Measurements from ENCODE around the gene CBX2. TPM values are rescaled to one million over a fixed set of nuclear protein-coding genes. Genes with fewer than 3 reads are reported as not detected.

The CBX2 gene
- total RNA-seq, 1 experiment from 2014 or later = 28.3 TPM

DNA sequence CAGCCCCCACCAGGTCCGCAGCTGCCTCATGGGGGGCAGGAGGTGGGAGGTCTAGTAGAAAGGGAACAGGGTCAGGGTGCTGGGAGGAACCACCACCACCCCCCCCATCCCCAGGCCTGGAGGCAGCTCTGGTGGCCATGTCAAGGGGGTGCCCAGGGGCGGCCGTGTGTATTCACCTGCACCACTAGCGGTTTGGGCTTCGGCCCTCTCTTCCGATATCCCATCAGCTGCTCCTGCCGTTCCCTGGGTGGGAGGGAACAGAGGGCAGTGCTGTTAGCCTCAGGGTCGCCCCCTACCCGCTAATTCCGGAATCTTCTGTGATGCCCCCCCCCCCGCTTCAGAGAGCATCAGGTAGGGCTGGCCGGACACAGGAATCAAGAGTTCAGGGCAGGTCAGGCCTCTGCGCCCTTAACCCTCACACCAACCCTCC lies 57.5 kb downstream of the CBX2 start:
- ATAC-seq (no peak), DNase-seq (ENCODE audit: low read depth, low spot score) (no peak)
- BruUV-seq (replicated peaks) = no TSS peak
- no peak overlapping the region for H3K4me3 ChIP-seq (replicated peaks in 1 of 2; ENCODE audit: low read depth in 1 of 2, low read length in 2 of 2)
- peak overlapping the region; percentile 94; the same call in 1 of the 2 replicates for H3K4me2 ChIP-seq (ENCODE audit: low read length)
- peaks cover 9 to 18% of the 10 kb centered on the region in 2 experiments; a peak in 2 of 4 replicates for H3K36me3 ChIP-seq (ENCODE audit: control insufficient read depth in 1 of 2, insufficient read depth in 2 of 2, low read length in 2 of 2)
- TF ChIP-seq, protein P1, sequence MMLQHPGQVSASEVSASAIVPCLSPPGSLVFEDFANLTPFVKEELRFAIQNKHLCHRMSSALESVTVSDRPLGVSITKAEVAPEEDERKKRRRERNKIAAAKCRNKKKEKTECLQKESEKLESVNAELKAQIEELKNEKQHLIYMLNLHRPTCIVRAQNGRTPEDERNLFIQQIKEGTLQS (IDR thresholded peaks at IDR 0.05) = no peak
- TF ChIP-seq TCF7L2 (IDR thresholded peaks at IDR 0.05; ENCODE audit: borderline replicate concordance, extremely low read depth, insufficient read depth, insufficient read length) (no peak), FOSL1 (IDR thresholded peaks at IDR 0.05; ENCODE audit: low read depth) (no peak), SP1 (IDR thresholded peaks at IDR 0.05; ENCODE audit: low read depth) (no peak), ZNF274 (IDR thresholded peaks at IDR 0.05; ENCODE audit: low read depth, low read length) (no peak), RAD21 (IDR thresholded peaks at IDR 0.05; ENCODE audit: low read depth) (no peak), CEBPB (IDR thresholded peaks at IDR 0.05; ENCODE audit: low read depth) (no peak), ELF1 (IDR thresholded peaks at IDR 0.05; ENCODE audit: borderline replicate concordance, low read depth) (no peak), POLR2A (IDR thresholded peaks at IDR 0.05; ENCODE audit: borderline replicate concordance, extremely low read depth, insufficient read depth, insufficient read length) (no peak), SRF (IDR thresholded peaks at IDR 0.05; ENCODE audit: low read depth) (no peak), ZFX (IDR thresholded peaks at IDR 0.05) (no peak), EGR1 (IDR thresholded peaks at IDR 0.05; ENCODE audit: low read depth) (no peak), EZH2phosphoT487 (IDR thresholded peaks at IDR 0.05; ENCODE audit: borderline replicate concordance) (no peak), SIN3A (IDR thresholded peaks at IDR 0.05; ENCODE audit: low read depth) (no peak), JUND (IDR thresholded peaks at IDR 0.05) (no peak), EZH2 (IDR thresholded peaks at IDR 0.05) (no peak)
- TF ChIP-seq, protein P2, sequence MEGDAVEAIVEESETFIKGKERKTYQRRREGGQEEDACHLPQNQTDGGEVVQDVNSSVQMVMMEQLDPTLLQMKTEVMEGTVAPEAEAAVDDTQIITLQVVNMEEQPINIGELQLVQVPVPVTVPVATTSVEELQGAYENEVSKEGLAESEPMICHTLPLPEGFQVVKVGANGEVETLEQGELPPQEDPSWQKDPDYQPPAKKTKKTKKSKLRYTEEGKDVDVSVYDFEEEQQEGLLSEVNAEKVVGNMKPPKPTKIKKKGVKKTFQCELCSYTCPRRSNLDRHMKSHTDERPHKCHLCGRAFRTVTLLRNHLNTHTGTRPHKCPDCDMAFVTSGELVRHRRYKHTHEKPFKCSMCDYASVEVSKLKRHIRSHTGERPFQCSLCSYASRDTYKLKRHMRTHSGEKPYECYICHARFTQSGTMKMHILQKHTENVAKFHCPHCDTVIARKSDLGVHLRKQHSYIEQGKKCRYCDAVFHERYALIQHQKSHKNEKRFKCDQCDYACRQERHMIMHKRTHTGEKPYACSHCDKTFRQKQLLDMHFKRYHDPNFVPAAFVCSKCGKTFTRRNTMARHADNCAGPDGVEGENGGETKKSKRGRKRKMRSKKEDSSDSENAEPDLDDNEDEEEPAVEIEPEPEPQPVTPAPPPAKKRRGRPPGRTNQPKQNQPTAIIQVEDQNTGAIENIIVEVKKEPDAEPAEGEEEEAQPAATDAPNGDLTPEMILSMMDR (IDR thresholded peaks at IDR 0.05 in 2 of 3, conservative IDR thresholded peaks at IDR 0.05 in 1 of 3; ENCODE audit: borderline replicate concordance in 1 of 3, insufficient read depth in 1 of 3, low read depth in 2 of 3, low read length in 2 of 3) = no peak
- TF ChIP-seq, protein P3, sequence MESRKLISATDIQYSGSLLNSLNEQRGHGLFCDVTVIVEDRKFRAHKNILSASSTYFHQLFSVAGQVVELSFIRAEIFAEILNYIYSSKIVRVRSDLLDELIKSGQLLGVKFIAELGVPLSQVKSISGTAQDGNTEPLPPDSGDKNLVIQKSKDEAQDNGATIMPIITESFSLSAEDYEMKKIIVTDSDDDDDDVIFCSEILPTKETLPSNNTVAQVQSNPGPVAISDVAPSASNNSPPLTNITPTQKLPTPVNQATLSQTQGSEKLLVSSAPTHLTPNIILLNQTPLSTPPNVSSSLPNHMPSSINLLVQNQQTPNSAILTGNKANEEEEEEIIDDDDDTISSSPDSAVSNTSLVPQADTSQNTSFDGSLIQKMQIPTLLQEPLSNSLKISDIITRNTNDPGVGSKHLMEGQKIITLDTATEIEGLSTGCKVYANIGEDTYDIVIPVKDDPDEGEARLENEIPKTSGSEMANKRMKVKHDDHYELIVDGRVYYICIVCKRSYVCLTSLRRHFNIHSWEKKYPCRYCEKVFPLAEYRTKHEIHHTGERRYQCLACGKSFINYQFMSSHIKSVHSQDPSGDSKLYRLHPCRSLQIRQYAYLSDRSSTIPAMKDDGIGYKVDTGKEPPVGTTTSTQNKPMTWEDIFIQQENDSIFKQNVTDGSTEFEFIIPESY (IDR thresholded peaks at IDR 0.05; ENCODE audit: extremely low read depth, insufficient replicate concordance, low read length) = no peak
- TF ChIP-seq, protein P4, sequence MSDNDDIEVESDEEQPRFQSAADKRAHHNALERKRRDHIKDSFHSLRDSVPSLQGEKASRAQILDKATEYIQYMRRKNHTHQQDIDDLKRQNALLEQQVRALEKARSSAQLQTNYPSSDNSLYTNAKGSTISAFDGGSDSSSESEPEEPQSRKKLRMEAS (IDR thresholded peaks at IDR 0.05) = no peak
- TF ChIP-seq, protein P5, sequence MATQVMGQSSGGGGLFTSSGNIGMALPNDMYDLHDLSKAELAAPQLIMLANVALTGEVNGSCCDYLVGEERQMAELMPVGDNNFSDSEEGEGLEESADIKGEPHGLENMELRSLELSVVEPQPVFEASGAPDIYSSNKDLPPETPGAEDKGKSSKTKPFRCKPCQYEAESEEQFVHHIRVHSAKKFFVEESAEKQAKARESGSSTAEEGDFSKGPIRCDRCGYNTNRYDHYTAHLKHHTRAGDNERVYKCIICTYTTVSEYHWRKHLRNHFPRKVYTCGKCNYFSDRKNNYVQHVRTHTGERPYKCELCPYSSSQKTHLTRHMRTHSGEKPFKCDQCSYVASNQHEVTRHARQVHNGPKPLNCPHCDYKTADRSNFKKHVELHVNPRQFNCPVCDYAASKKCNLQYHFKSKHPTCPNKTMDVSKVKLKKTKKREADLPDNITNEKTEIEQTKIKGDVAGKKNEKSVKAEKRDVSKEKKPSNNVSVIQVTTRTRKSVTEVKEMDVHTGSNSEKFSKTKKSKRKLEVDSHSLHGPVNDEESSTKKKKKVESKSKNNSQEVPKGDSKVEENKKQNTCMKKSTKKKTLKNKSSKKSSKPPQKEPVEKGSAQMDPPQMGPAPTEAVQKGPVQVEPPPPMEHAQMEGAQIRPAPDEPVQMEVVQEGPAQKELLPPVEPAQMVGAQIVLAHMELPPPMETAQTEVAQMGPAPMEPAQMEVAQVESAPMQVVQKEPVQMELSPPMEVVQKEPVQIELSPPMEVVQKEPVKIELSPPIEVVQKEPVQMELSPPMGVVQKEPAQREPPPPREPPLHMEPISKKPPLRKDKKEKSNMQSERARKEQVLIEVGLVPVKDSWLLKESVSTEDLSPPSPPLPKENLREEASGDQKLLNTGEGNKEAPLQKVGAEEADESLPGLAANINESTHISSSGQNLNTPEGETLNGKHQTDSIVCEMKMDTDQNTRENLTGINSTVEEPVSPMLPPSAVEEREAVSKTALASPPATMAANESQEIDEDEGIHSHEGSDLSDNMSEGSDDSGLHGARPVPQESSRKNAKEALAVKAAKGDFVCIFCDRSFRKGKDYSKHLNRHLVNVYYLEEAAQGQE (IDR thresholded peaks at IDR 0.05; ENCODE audit: low read depth) = no peak
- no peaks in the 10 kb centered on the region for H3K9me2 ChIP-seq (ENCODE audit: insufficient read depth)
- POLR2A ChIA-PET = interaction anchor here (0.6 to 1.6 kb wide), 5 partner anchors 9 to 84 kb away, joined by 3 to 7 read pairs (median 5); partner anchors contain the start of gene CBX8
- peaks cover 4% of the 10 kb centered on the region; the same call in 1 of the 2 replicates for H4K20me1 ChIP-seq (ENCODE audit: insufficient read depth)
- no peaks in the 10 kb centered on the region for H3K9me3 ChIP-seq (ENCODE audit: control insufficient read depth in 1 of 2, insufficient read depth in 1 of 2, low read depth in 1 of 2, low read length in 2 of 2)
- H3K9ac ChIP-seq (ENCODE audit: low read length) = no peak overlapping the region
- peaks cover 50 to 80% of the 10 kb centered on the region in 2 experiments for H3K4me1 ChIP-seq (ENCODE audit: control insufficient read depth in 1 of 2, insufficient read depth in 2 of 2, low read length in 2 of 2)
- intact Hi-C loops (cut with micrococcal nuclease) = loop anchor here (2.0 kb wide), 1 partner anchor 45 kb away; no protein-coding TSS in a partner anchor
- H3K27me3 ChIP-seq (ENCODE audit: insufficient read depth, low read length) = no peaks in the 10 kb centered on the region
- no peak overlapping the region for H2AFZ ChIP-seq (ENCODE audit: low read depth, low read length, poor library complexity, severe bottlenecking)
- H3K27ac ChIP-seq (ENCODE audit: low read depth, low read length) = peak overlapping the region; percentile 32; the same call in 1 of the 2 replicates
- RAD21 ChIA-PET (ENCODE audit: low non-redundant PET in 1 of 2, low total read pairs in 2 of 2, uncharacterized antibody in 2 of 2, unreplicated experiment in 2 of 2) = interaction anchor here in 1 of 2 experiments (0.6 to 1.1 kb wide), 4 partner anchors 34 to 89 kb away, joined by 3 to 5 read pairs (median 3); no protein-coding TSS in a partner anchor
- CTCF ChIA-PET = interaction anchor here (0.5 to 3.0 kb wide), 15 partner anchors 10 to 1485 kb away, joined by 3 to 18 read pairs (median 7); partner anchors contain the start of gene CBX8
- H3K79me2 ChIP-seq (ENCODE audit: insufficient read depth, low read length) = peaks cover 52% of the 10 kb centered on the region
